GM10248 (cell line): ENCODE data around the gene DLK1.

Experiments used
- CTCF ChIA-PET: fragments of 300-600 bp; sonication (Branson Sonifier 250); formaldehyde crosslinking; extraction: SDS; loops from one replicate; lab custom pipeline; 2021; ENCODE audit warnings: antibody characterized with exemption; lab: Yijun Ruan, JAX
- POLR2A ChIA-PET: fragments of 350-650 bp; sonication (Branson Sonifier 250); formaldehyde crosslinking; extraction: SDS; loops from one replicate; lab custom pipeline; 2020; ENCODE audit warnings: antibody characterized with exemption; lab: Yijun Ruan, JAX
- DNase-seq: peaks from one replicate; pipeline ENCODE4 v3.0.0; 2012; ENCODE audit errors: extremely low spot score
- TF ChIP-seq, protein P1 (sequence below): IDR thresholded peaks from 2 replicates; pipeline ENCODE4 v1.5.1; 2012; ENCODE audit warnings: mild to moderate bottlenecking, low read depth; ENCODE audit errors: extremely low read depth, missing control alignments, control extremely low read depth

The DLK1 gene

DNA sequence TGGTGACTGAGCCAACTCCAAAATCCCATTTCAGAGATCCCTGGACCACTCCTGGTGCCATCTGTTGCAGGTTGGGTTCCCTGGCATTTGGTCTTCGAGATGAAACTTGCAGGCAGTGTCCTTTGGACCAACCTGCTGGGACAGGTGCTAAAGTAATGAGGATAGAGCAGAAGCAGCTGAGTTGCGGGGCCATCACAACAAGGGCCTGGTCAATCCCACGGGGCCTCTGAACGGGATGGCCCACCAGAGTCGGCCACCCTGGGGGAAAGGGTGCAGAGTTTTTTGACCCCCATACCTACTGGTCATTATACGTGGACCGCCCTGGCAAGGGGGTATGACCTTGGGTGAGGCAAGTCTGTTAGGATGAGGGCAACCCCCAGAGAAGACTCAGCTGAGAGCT is 39.3 kb downstream of the DLK1 start:
- POLR2A ChIA-PET, result no interaction called here
- no peak for DNase-seq
- CTCF ChIA-PET, result no interaction called here
- TF ChIP-seq, protein P1, sequence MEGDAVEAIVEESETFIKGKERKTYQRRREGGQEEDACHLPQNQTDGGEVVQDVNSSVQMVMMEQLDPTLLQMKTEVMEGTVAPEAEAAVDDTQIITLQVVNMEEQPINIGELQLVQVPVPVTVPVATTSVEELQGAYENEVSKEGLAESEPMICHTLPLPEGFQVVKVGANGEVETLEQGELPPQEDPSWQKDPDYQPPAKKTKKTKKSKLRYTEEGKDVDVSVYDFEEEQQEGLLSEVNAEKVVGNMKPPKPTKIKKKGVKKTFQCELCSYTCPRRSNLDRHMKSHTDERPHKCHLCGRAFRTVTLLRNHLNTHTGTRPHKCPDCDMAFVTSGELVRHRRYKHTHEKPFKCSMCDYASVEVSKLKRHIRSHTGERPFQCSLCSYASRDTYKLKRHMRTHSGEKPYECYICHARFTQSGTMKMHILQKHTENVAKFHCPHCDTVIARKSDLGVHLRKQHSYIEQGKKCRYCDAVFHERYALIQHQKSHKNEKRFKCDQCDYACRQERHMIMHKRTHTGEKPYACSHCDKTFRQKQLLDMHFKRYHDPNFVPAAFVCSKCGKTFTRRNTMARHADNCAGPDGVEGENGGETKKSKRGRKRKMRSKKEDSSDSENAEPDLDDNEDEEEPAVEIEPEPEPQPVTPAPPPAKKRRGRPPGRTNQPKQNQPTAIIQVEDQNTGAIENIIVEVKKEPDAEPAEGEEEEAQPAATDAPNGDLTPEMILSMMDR, result no peak

GRCh38 chr14:100767003-100767787 is 40.5 kb downstream of the DLK1 start:
- POLR2A ChIA-PET, result no interaction called here
- DNase-seq, result no peak
- TF ChIP-seq, protein P1, result no peak
- CTCF ChIA-PET, result no interaction called here

GRCh38 chr14:100767788-100768536 is 41.3 kb downstream of the DLK1 start:
- ChIA-PET POLR2A (no interaction called here), CTCF (no interaction called here)

GRCh38 chr14:100769035-100769939 is 42.6 kb downstream of the DLK1 start:
- ChIA-PET CTCF (no interaction called here), POLR2A (no interaction called here)
- DNase-seq, result no peak
- TF ChIP-seq, protein P1, result no peak

More at GRCh38 chr14:100767788-100768536, 41.3 kb downstream of the DLK1 start:
- TF ChIP-seq, protein P1, result no peak
- DNase-seq, result no peak

DNA sequence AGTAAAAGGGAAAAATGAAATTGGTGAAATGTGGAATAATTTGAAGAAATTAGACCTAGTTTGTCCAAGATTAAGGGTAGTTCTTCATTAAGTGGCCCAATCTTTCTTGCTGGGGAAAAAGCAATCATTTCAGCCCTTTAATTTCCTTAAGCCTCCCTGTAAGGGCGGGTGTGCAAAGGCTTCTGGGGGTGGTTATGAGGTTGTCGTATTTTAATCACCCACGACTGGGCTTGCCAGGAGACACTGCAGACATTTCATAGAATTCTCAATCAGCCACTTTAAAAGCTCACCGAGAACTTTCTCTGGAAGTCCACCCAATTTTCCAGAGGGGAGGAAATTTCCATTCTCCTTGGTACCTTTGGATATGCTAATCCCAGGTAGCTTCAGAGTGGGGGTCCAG is 43.4 kb downstream of the DLK1 start:
- DNase-seq, result no peak
- ChIA-PET POLR2A (no interaction called here), CTCF (no interaction called here)
- TF ChIP-seq, protein P1, result no peak

DNA sequence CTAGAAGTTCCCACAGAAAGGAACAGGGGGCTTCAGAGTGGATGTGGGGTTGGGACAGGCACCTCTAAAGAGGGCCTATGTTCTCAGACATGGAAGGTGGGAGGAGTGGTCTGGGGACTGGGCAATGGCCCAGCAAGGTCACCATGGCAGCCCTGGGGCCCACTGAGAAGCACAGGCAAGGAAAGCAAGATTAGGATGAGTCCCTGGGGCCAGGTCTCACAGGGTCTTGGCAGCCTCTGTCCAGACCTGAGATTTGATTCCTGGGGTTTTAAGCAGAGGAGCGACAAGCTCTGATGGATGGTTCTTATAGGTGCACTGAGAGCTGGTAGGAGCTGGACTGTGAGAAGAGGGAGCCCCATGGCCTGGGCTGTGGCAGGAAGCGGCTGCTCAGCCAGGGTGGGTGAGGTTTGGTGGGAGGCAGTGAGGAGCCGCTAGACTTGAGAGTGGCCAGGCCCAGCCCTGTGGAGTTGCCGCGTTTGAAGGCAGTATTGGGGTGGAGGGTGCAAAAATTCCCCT is 44.0 kb downstream of the DLK1 start:
- DNase-seq, result no peak
- POLR2A ChIA-PET, result no interaction called here
- CTCF ChIA-PET, result no interaction called here
- TF ChIP-seq, protein P1, result no peak
